ENCODE data around the gene SLC30A1. TPM values are rescaled to one million over a fixed set of nuclear protein-coding genes. Genes with fewer than 3 reads are reported as not detected.

The SLC30A1 gene
- total and polyA plus RNA-seq, 8 donors, result 0.58 to 30.1 (median 5.5) TPM

- intact Hi-C loops (cut with DNase I; ENCODE audit: low total_unique reads), result no loop called here
- no peak for DNase-seq
These were observed 44.2 kb downstream of the SLC30A1 start for GRCh38 chr1:211534545-211535291.

GRCh38 chr1:211532088-211532444 is 46.9 kb downstream of the SLC30A1 start:
- no peaks in the 10 kb centered on the region for H3K36me3 ChIP-seq

More at GRCh38 chr1:211534545-211535291, 44.2 kb downstream of the SLC30A1 start:
- H3K4me3 ChIP-seq, result no peak overlapping the region
- no peak overlapping the region for H3K27ac ChIP-seq
- no peaks in the 10 kb centered on the region for H3K27me3 ChIP-seq
- no peaks in the 10 kb centered on the region for H3K36me3 ChIP-seq
- WGBS, 5 donors, result 69 to 95% (median 88%) methylated on average over 5 of the region's 5 CpGs
- no peaks in the 10 kb centered on the region for H3K4me1 ChIP-seq
- H3K9me3 ChIP-seq, result no peaks in the 10 kb centered on the region
- no peak for TF ChIP-seq POLR2AphosphoS5 (IDR thresholded peaks at IDR 0.05)
- no peak for TF ChIP-seq EP300 (IDR thresholded peaks at IDR 0.05)
- TF ChIP-seq CTCF (IDR thresholded peaks at IDR 0.05), result no peak

GRCh38 chr1:211531194-211532087 is 47.5 kb downstream of the SLC30A1 start:
- 77 to 84% (median 81%) methylated on average over 15 of the region's 15 CpGs for WGBS, 5 donors
- no peak overlapping the region for H3K27ac ChIP-seq
- no peaks in the 10 kb centered on the region for H3K9me3 ChIP-seq
- no peaks in the 10 kb centered on the region for H3K36me3 ChIP-seq
- intact Hi-C loops (cut with DNase I; ENCODE audit: low total_unique reads), result no loop called here
- no peak for DNase-seq
- no peaks in the 10 kb centered on the region for H3K4me1 ChIP-seq
- no peak overlapping the region for H3K4me3 ChIP-seq
- H3K27me3 ChIP-seq, result no peaks in the 10 kb centered on the region
- no peak for TF ChIP-seq EP300 (IDR thresholded peaks at IDR 0.05)
- no peak for TF ChIP-seq POLR2AphosphoS5 (IDR thresholded peaks at IDR 0.05)
- TF ChIP-seq CTCF (IDR thresholded peaks at IDR 0.05), result no peak
- no peak for TF ChIP-seq POLR2A (IDR thresholded peaks at IDR 0.05)

More at GRCh38 chr1:211532088-211532444, 46.9 kb downstream of the SLC30A1 start:
- Histone ChIP-seq H3K27me3 (no peaks in the 10 kb centered on the region), H3K4me1 (no peaks in the 10 kb centered on the region), H3K4me3 (no peak overlapping the region), H3K9me3 (no peaks in the 10 kb centered on the region), H3K27ac (no peak overlapping the region)
- TF ChIP-seq CTCF (IDR thresholded peaks at IDR 0.05), result no peak
- TF ChIP-seq POLR2A (IDR thresholded peaks at IDR 0.05), result no peak
- TF ChIP-seq POLR2AphosphoS5 (IDR thresholded peaks at IDR 0.05), result no peak
- TF ChIP-seq EP300 (IDR thresholded peaks at IDR 0.05), result no peak
- 73 to 80% (median 78%) methylated on average over 6 of the region's 6 CpGs for WGBS, 5 donors
- DNase-seq, result no peak
- intact Hi-C loops (cut with DNase I; ENCODE audit: low total_unique reads), result no loop called here

GRCh38 chr1:211530102-211530501 is 48.9 kb downstream of the SLC30A1 start:
- intact Hi-C loops (cut with DNase I; ENCODE audit: low total_unique reads), result no loop called here
- no peaks in the 10 kb centered on the region for H3K27me3 ChIP-seq
- WGBS, 5 donors, result 65 to 77% (median 67%) methylated on average over 2 of the region's 2 CpGs
- no peak overlapping the region for H3K4me3 ChIP-seq
- no peaks in the 10 kb centered on the region for H3K4me1 ChIP-seq
- TF ChIP-seq POLR2AphosphoS5 (IDR thresholded peaks at IDR 0.05), result no peak
- no peak for TF ChIP-seq EP300 (IDR thresholded peaks at IDR 0.05)
- TF ChIP-seq CTCF (IDR thresholded peaks at IDR 0.05), result no peak
- TF ChIP-seq POLR2A (IDR thresholded peaks at IDR 0.05), result no peak
- no peak overlapping the region for H3K27ac ChIP-seq
- DNase-seq, result no peak
- H3K9me3 ChIP-seq, result no peaks in the 10 kb centered on the region
- no peaks in the 10 kb centered on the region for H3K36me3 ChIP-seq
